Stimulated activated CD4-positive, alpha-beta T cell treated with anti-CD3 and anti-CD28 coated beads, Interleukin-2, amount 100 ng/mL, for 24 hours (primary cell): ENCODE measurements around the gene TMEM109.

Experiments used
- DNase-seq, 2 donors: peaks; one replicate each; pipeline ENCODE4 v3.0.0-alpha.2; 2020

Gene TMEM109

DNA sequence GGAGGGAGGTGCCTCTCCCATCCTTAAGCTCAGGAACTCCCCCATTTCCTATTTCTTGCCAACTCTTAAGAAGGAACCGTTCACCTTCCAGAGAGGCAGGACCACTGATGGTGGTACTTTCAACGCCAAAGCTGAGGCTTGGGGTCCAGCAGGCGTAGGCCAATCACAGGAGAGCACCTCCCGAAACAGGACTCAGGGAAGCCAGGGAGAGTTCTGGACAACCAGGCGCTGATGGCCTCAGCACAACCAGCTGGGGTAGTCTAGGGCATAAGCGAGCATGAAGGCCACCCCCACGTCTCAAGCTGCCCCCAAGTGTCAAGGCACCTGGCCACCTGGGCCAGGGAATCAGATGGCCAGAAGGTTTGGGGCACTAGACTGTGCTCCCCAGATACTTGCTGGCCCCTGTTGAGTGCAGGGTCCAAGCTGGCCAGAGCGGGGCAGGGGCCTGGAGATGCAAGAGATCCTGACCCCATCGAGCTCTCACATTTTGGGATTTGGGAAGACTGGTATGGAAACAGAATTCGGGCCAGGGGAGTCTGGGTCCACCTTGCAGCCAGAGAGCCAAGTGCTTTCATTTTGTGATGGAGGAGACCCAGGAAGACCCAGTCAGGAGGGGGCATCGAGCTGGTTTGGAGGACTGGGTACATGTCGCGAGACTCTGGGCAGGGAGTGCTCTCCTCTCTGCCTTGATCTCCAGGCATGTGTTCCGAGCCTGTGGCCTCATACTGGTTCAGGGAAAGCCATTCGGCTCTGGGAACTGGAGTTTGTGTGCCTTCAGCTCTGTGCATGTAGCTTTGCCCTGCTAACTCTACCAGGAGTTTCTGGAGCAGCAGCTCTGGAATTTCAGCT lies 58.4 kb downstream of the TMEM109 start:
- DNase-seq = peak in 1 of 2 donors; percentile 40
